G401 (cell line): ENCODE measurements around the gene KIF16B. TPM values are rescaled to one million over a fixed set of nuclear protein-coding genes. Genes with fewer than 3 reads are reported as not detected.
A peak's percentile ranks its signal among the peaks of the same experiment; 100 is the strongest.
"Not testable (repeated sequence)": the region's sequence is repeated elsewhere in the genome, so short reads cannot be mapped to it uniquely, and the experiment has no call there.

Experiments
- DNase-seq: peaks from one replicate; pipeline ENCODE4 v3.0.0-alpha.2; 2015; ENCODE audit warnings: low spot score
- in situ Hi-C: cut with HindIII; loops from 2 replicates; pipeline ENCODE4 v1.10.0; 2016; ENCODE audit warnings: low sequenced_read_pairs, mixed read lengths
- total RNA-seq: library from RNA; depleted of rRNA; stranded (reverse); fragments of >200 nt; shearing (Covaris generic); gene quantifications from 2 replicates; pipeline ENCODE4 v1.2.3, GENCODE V29; 2014

The KIF16B gene
- total RNA-seq, 1 experiment from 2014 or later, result 23.7 TPM

DNA sequence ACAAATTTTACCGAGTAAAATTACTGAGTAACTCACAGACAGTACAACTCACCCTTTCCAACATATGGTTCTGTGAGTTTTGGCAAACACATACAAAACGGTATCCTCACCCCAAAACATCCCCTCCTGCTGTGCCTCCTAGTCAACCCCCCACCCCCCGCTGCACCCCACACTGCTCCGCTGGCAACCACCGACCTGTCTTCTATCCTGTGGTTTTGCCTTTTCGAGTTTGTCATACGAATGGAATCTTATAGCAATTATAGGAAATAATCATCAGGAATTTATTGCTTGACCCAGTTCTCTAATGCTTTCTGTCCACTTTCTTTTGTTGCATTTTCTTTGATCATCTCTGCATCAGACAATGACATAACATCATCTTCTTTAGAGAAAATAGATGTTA lies 312.3 kb downstream of the KIF16B start:
- no peak for DNase-seq
- in situ Hi-C loops, result no loop called here

DNA sequence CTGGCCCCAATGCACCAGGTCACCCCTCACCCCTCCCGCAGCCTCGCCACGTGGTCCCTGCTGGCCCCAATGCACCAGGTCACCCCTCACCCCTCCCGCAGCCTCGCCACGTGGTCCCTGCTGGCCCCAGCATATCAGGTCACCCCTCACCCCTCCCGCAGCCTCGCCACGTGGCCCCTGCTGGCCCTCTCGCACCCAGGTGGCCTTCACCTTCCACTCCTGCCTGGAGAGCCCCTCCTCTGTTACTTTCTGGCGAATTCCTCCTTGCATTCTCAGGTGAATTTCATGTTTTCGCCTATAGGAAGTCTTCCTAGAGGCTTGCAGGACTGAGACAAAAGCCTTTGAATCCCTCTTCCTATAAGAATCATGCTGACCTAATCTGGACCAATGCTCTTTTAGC lies 313.1 kb downstream of the KIF16B start:
- in situ Hi-C loops, DNase-seq: not testable (repeated sequence)

DNA sequence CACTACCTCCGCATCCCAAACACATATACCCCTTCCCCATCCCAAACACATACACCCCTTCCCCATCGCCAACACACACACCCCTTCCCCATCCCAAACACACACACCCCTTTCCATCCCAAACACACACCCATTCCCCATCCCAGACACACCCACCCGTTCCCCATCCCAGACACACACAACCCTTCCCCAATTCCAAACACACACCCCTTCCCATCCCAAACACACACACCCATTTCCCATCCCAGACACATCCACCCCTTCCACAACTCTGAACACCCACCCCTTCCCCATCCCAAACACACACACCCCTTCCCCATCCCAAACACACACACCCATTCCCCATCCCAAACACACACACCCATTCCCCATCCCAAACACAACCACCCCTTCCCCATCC lies 314.5 kb downstream of the KIF16B start:
- in situ Hi-C loops, result no loop called here
- no peak for DNase-seq

DNA sequence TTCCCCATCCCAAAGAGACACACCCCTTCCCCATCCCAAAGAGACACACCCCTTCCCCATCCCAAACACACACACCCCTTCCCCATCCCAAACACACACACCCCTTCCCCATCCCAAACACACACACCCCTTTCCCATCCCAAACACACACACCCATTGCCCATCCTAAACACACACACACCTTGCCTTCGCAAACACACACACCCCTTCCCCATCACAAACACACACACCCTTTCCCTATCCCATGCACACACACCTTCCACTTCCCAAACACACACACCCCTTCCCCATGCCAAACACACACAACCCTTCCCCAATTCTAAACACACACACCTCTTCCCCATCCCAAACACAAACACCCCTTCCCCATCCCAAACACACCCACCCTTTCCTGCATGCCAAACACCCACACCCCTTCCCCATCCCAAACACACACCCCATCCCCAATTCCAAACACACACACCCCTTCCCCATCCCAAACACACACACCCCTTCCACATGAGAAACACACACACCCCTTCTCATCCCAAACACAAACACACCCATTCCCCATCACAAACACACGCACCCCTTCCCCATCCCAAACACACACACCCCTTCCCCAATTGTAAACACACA lies 315.3 kb downstream of the KIF16B start:
- DNase-seq, result no peak
- in situ Hi-C loops, result no loop called here

DNA sequence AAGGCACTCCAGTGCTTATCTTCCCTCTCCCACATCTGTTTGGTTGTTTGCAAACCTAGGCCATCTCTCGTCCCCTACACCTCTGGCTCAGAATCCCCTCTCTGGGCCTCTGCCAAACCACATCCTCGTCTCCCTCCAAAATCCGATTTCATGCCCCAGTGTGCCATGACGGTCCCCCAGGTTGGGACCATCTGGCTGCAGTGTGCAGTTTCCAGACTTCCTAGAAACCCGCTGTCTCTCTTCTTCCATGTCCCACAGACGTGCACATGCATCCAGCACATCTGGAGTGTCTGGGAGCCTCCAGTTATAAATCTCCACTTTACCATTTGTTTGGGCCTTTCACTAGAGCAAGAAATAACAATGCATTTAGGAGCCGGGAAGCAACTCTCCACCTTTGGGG lies 316.2 kb downstream of the KIF16B start:
- no peak for DNase-seq
- in situ Hi-C loops, result no loop called here

DNA sequence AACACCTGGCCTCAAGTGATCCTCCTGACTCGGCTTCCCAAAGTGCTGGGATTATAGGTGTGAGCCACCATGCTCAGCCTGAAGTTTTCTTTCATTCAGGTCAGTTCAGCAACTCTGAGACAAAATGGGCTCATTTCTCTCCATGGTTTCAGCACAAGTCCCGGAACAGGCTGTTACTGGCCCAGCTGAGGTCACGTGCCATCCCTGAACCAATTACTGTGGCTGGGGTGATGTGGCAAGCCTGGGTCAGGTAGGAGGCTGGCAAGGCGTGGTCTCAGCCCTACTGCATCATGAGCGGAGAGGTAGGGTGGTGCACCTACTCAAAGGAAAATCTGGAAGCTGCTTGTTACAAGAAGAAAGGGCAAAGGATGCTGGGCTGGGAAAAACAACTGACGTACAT lies 326.4 kb downstream of the KIF16B start:
- DNase-seq, result no peak
- in situ Hi-C loops, result no loop called here

DNA sequence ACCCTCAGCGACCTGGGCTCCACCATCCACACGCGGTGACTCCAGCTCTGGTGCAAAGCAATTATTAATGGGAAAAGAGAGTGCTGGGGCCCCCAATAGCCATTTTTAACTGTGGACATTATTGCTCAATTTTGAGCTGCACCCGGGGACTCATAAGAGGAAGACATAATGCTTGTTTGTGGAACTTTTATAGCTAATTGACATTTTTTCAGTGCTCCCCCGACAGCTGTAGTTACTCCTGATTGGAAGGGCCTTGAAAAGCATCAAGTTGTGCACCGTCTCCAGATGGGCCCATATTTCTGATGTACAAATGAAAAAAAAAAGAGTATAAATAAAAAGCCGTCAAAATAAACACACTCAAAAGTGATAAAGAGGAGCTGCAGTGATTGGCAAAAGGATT lies 327.0 kb downstream of the KIF16B start:
- no peak for DNase-seq
- in situ Hi-C loops, result no loop called here

DNA sequence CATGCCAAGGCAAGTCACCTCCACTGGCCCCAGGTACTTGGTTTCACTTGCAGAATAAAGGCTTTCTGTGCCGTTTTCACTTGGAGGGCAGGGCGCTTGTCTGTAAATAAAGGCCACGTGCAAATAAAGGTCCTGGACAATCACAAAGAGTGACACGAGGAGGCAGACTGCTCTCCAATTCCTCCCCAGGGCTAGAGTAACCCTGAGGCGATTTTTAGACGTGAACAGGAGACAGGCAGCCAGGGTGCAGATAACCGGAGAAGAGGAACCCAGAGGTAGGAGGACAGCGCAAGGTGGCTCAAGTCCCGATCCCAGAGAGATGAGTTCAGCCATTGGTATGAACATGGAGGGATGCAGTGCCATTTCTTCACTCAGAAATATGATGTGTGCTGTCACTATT lies 327.4 kb downstream of the KIF16B start:
- in situ Hi-C loops, result no loop called here
- DNase-seq, result no peak

DNA sequence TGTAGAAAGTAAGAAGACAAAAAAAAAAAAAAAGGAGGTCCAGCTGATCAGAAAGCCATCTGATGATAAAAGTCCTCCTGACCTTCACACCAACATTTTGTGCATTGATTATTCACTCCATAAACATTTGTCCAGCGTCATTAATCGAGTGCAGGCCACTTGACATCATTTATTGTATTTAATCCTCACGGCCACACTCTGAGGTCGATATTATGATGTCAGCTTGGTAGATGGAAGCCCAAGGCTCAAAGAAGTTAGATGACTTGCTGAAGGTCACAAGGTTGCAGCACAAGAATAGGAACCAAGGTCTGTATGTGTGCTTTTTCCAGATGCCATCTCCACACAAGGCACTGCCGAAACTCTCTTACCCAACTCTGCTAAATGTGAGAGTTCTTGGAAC lies 328.4 kb downstream of the KIF16B start:
- in situ Hi-C loops, result no loop called here
- DNase-seq, result no peak

DNA sequence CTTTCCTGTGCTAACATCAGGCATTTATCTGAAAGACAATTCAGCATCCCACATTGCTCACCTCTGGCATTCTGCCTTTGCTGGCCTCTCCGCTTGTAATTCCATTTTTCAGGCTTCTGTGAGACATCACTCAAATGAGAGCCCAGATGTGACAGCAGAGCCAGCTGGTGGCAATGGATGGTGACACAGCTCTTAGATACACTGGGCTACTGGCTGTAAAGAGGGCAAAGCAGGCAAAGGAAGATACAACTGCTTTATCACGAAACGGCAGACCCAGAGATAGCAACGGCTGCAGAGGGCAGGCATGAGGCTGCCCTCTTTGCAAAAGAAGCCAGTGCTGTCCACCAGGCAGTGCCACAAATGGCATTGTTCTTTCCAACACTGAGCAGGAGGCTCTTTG lies 329.8 kb downstream of the KIF16B start:
- in situ Hi-C loops, result no loop called here
- DNase-seq, result no peak

DNA sequence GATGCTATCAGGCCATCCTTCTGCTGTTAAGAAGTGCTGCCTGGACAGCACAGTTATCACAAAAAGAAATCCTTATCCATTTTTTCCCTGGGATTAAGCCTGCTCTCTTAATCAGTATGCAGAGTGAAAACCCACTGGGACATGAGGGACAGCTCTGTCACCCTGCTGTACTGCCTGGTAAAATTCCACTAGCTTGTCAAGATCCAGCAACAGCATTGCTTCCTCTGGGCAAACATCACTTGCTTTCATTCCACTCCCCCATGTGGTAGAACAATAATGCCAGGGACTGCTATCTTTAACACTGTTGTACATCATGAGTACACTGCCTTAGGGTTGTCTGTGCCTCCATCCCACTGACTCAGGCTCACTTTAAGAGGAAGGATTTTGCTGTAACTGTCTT lies 331.3 kb downstream of the KIF16B start:
- in situ Hi-C loops, result no loop called here
- DNase-seq, result peak; percentile 46

DNA sequence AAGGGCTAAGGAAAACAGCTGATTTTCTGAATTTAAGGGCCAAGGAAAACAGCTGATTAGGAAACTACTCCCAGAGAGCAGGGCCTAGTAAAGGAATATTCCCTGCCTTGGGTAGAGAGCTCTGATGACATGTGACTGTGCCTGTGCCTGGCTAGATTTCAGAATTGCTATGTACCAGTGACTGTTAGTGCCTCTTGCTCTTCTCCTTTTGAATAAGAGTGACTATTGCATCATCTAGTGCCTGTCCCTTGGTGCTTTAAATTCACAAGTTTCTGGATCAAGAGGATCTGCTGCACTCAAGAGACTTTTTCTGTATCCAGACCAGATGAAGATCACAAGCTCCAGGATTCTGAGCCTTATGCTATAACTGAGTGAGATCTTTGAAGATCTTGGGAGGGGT lies 332.9 kb downstream of the KIF16B start:
- no peak for DNase-seq
- in situ Hi-C loops, result no loop called here

DNA sequence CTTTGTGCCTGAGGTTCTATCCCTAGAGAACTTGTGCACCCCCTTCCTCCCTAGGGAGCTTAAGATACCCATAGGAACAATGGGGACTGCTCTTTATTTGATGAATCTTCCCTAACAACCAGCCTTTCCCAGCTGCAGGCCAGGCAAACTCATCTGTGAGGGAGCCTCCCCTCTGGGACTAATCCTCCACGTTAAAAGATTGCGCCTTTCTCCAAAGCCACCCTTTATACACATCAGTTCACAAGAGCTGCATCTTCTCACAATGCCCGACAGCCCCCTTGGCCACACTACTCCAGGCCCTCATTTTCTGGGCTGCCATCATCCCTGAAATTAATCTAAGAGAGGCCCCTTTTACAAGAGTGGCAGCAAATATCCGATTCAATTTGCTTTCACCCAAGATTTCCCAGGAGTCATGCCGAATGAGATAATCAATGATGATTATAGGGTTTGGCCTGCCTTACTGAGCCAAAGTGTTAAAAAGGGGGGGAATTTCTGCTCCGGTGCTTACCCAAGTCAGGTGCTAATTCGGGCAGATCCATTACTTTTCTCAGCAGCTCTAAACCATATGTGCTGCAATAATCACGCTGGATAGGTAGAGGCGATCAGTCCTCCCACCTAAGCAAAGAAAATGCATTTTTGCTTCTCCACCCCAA lies 336.5 kb downstream of the KIF16B start:
- DNase-seq, result no peak
- in situ Hi-C loops, result no loop called here

DNA sequence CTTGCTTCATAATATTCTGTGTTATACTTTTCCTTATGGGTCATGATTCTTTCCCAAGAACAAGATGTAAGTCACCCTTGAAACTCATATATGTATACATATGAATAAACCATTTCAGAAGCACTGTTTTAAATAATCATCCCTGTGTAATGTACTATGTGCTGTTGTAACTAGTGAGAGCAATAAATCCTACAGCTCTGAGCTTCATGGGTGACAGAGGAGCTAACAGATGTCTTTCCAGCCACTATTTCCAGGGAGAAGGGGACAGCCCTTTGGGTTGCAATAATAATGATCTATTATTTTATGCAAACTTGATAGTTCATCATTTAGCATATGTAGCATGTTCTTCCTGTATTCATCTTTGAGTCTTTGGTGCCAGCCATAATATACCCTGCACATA lies 342.8 kb downstream of the KIF16B start:
- in situ Hi-C loops, result no loop called here
- no peak for DNase-seq

DNA sequence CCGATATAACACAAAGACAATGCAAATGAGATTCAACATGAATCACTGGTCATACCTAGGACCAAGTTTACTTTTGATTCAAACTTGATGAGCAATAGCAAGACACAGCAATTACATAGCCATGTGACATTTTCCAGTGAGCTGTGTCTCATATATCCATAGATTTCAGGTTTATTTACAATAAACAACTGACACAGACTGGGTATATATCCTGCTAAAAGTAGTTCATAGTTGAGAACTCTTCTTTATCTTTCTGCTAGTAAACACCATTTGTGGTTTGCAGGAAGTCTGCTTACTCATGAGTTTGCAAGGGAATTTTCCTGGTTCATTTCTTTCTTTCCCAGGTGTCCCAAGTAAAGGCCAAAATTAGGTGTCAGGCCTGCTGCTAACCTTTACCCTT lies 343.4 kb downstream of the KIF16B start:
- in situ Hi-C loops, result no loop called here
- no peak for DNase-seq

DNA sequence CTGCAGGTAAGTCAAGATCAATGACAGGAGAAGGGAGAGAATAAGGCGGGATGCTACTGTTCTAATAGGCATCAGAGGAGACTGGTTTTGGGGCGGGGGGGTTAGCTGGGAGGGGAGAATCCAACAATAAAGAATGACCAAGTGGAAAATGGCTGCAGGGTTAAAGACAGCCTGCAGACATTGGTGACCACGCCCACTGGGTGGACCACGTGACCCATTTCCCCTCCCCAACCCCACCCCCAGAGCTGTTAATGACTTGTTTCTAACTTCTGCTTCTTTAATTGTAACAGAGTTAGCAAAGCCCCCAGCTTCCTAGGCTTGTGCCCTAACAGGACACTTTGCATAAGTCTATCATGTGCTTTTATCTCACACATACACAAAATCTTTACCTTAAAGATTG lies 344.5 kb downstream of the KIF16B start:
- in situ Hi-C loops, result no loop called here

DNA sequence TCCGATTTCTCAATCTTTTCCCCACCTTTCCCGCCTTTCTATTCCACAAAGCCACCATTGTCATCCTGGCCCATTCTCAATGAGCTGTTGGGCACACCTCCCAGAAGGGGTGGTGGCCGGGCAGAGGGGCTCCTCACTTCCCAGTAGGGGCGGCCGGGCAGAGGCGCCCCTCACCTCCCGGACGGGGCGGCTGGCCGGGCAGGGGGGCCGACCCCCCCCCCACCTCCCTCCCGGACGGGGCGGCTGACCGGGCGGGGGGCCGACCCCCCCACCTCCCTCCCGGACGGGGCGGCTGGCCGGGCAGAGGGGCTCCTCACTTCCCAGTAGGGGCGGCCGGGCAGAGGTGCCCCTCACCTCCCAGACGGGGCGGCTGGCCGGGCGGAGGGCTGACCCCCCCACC lies 346.3 kb downstream of the KIF16B start:
- in situ Hi-C loops, DNase-seq: not testable (repeated sequence)

More for the DNA sequence above, 344.5 kb downstream of the KIF16B start:
- no peak for DNase-seq

DNA sequence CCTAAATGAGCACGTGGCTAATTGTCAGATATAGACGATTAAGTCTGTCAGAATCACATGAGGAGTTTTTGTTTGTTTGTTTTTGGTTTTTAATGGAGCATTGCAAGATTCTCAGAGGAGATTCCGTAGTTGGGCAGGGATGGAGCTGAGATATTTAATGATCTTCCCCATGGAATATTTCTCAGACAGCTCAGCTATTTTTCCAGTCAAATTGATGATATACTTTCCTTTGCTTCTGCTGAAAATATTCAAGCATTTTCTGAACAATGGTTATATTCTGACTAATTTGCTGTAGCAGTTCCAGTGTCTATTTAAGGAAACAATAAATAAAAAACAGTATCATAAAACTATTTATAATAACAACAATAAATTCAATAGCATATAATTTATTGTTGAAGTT lies 348.4 kb downstream of the KIF16B start:
- in situ Hi-C loops, result no loop called here
- no peak for DNase-seq

DNA sequence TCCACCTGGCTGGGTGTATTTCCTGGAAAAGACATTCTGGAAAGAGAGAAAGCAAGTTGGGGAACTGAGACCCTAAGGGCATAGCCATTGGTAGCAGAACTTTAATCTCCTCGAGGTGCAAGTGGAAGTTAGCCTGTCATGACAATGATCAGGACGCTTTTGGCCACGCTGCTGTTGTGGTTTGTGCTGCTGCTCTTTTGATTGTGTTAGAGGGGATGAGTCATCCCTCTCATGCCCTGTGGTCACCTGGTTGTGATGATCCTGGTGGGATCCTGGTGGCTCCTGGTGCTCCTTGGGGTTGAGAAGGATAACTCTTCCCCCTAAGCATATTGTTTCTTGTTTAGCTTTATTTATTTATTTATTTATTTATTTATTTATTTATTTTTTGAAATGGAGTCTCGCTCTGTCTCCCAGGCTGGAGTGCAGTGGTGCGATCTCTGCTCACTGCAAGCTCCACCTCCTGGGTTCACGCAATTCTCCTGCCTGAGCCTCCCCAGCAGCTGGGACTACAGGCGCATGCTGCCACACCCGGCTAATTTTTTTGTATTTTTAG lies 350.3 kb downstream of the KIF16B start:
- in situ Hi-C loops, result no loop called here
- DNase-seq, result no peak
